K562 (cell line): ENCODE measurements around the gene LRP1B. TPM values are rescaled to one million over a fixed set of nuclear protein-coding genes. Genes with fewer than 3 reads are reported as not detected.

ENCODE experiments used
- C11orf30 ChIP-seq: fragments of 450-650 bp; IDR thresholded peaks from 2 replicates; pipeline ENCODE4 v1.6.1; 2016; ENCODE audit warnings: low read depth, mild to moderate bottlenecking
- CBX1 ChIP-seq: sonication (generic); IDR thresholded peaks from 2 replicates; pipeline ENCODE4 v1.6.1; 2016; ENCODE audit warnings: antibody characterized with exemption, low read depth, mild to moderate bottlenecking
- CEBPB ChIP-seq: fragments of 450-650 bp; IDR thresholded peaks from 2 replicates; pipeline ENCODE4 v1.6.1; 2016; ENCODE audit warnings: missing genetic modification characterization, missing compliant biosample characterization
- ETV1 ChIP-seq: fragments of 450-650 bp; conservative IDR thresholded peaks from 2 replicates; pipeline ENCODE4 v1.6.1; 2016; ENCODE audit warnings: missing genetic modification characterization, control low read depth, low read depth, missing compliant biosample characterization
- FOXA3 ChIP-seq, 2 experiments: fragments of 450-650 bp in 1 of 2; sonication (generic) in 1 of 2; formaldehyde crosslinking; IDR thresholded peaks in 1 of 2; conservative IDR thresholded peaks in 1 of 2; 2 replicates each; pipeline versions ENCODE4 v1.4.0 to v1.8.0; 2020 to 2022; ENCODE audit warnings: mild to moderate bottlenecking in 2 of 2, missing genetic modification reagents in 1 of 2
- GTF2E2 ChIP-seq: fragments of 200-800 bp; sonication (Bioruptor generic); IDR thresholded peaks from 2 replicates; pipeline ENCODE4 v1.6.1; 2016; ENCODE audit warnings: missing genetic modification characterization, missing compliant biosample characterization
- HDAC6 ChIP-seq: IDR thresholded peaks from 2 replicates; pipeline ENCODE4 v1.6.1; 2012; ENCODE audit warnings: low read depth, mild to moderate bottlenecking, control low read depth, inconsistent platforms, low read length, moderate library complexity
- KLF16 ChIP-seq: IDR thresholded peaks from 2 replicates; pipeline ENCODE4 v1.6.1; 2016; ENCODE audit warnings: antibody characterized with exemption
- MTA3 ChIP-seq: fragments of 450-650 bp; formaldehyde crosslinking; IDR thresholded peaks from 2 replicates; pipeline ENCODE4 v1.6.1; 2017; ENCODE audit warnings: mild to moderate bottlenecking, borderline replicate concordance
- SETDB1 ChIP-seq: IDR thresholded peaks from one replicate; pipeline ENCODE4 v1.6.1; 2012; ENCODE audit warnings: low read length, control low read depth, inconsistent platforms
- SMARCB1 ChIP-seq: IDR thresholded peaks from 2 replicates; pipeline ENCODE4 v1.6.1; 2011; ENCODE audit warnings: improper control_type of control experiment, low read depth; ENCODE audit not compliant: insufficient read length
- ZBTB40 ChIP-seq, 2 experiments: fragments of 450-650 bp in 1 of 2; sonication (generic) in 1 of 2; formaldehyde crosslinking in 1 of 2; IDR thresholded peaks; 2 replicates each; pipeline versions ENCODE4 v1.7.1 to v1.9.0; 2016 to 2022; ENCODE audit warnings: inconsistent platforms in 1 of 2, mild to moderate bottlenecking in 1 of 2, missing genetic modification reagents in 1 of 2
- ZNF12 ChIP-seq: sonication (generic); formaldehyde crosslinking; IDR thresholded peaks from 2 replicates; pipeline ENCODE4 v1.4.0; 2020; ENCODE audit warnings: mild to moderate bottlenecking, missing genetic modification reagents
- ZNF175 ChIP-seq: fragments of 200-800 bp; sonication (Bioruptor generic); IDR thresholded peaks from 2 replicates; pipeline ENCODE4 v1.6.1; 2016; ENCODE audit warnings: low read depth, mild to moderate bottlenecking, missing genetic modification characterization, missing compliant biosample characterization
- ZNF436 ChIP-seq: fragments of 250-450, 450-650 bp; sonication (Bioruptor Pico); formaldehyde crosslinking; IDR thresholded peaks from 2 replicates; pipeline ENCODE4 v1.7.0; 2020; ENCODE audit warnings: mild to moderate bottlenecking
- ZNF668 ChIP-seq: fragments of 250-450 bp; sonication (Bioruptor Pico); IDR thresholded peaks from 2 replicates; pipeline ENCODE4 v1.8.0; 2022; ENCODE audit warnings: mild to moderate bottlenecking, inconsistent platforms
- polyA plus RNA-seq, 8 experiments: library from polyadenylated mRNA; depleted of rRNA in 4 of 8; stranded (reverse) in 5 of 8; unstranded in 3 of 8; fragments of >200 nt; fragmentation: Nextera tagmentation in 2 of 8; fragmentation: Illumina TruSeq in 1 of 8; extraction: Ambion mirVana in 2 of 8; extraction: Trizol in 1 of 8; gene quantifications; 2 replicates each; pipeline versions ENCODE4 v1.2.1 to v1.2.3, GENCODE V29; 2011 to 2014; ENCODE audit warnings: inconsistent platforms in 1 of 8, missing spikeins in 1 of 8
- total RNA-seq, 7 experiments: library from RNA; depleted of rRNA in 6 of 7; stranded (reverse); fragments of >200 nt in 6 of 7; fragmentation: Illumina TruSeq in 2 of 7; extraction: Trizol in 2 of 7; gene quantifications; 2 replicates each; pipeline versions ENCODE4 v1.2.1 to v1.2.3, GENCODE V29; 2011 to 2021; ENCODE audit warnings: low replicate concordance in 1 of 7
- TF ChIP-seq, protein P1 (sequence below), 2 experiments: fragments of 450-650 bp in 1 of 2; sonication (generic) in 1 of 2; formaldehyde crosslinking; conservative IDR thresholded peaks; 2 replicates each; pipeline versions ENCODE4 v1.4.0 to v1.8.1; 2020 to 2022; ENCODE audit warnings: mild to moderate bottlenecking in 1 of 2, missing genetic modification reagents in 1 of 2
- TF ChIP-seq, protein P2 (sequence below): sonication (generic); formaldehyde crosslinking; IDR thresholded peaks from 2 replicates; pipeline ENCODE4 v1.8.0; 2022; ENCODE audit warnings: missing genetic modification reagents, mild to moderate bottlenecking, borderline replicate concordance

The LRP1B gene
- total and polyA plus RNA-seq, 9 of the 15 experiments (the other 6 are each of a cell fraction or from before 2014, with no cell fraction given): not detected

DNA sequence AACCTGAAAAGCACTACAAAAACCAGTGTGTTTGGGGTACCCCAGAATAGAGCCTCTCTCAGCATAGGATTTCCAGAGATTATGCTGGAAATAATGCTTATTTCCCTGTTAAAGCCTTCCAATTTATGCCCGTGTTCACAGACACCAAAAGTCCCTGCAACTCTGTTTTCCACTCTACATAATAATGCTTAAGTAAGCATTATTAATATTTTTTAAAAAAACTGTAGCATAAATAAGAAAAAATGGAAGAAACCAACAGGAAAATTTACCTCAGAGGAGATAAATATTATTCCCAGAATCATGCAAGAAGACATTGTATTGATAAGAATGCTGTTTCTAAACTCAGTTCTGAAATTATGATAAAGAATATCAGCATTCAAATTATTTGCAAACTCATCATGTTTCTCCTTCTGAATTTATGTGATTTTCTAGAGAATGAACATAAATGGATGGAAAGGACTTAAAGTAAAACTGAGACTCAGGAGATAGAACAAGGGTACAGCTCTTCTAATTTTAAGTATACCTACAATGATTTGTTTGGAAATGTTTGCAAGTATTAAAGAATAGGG lies 241.7 kb downstream of the LRP1B start (continued):
- no peak for TF ChIP-seq KLF16
- no peak for TF ChIP-seq CEBPB (tag)
- TF ChIP-seq, protein P1, sequence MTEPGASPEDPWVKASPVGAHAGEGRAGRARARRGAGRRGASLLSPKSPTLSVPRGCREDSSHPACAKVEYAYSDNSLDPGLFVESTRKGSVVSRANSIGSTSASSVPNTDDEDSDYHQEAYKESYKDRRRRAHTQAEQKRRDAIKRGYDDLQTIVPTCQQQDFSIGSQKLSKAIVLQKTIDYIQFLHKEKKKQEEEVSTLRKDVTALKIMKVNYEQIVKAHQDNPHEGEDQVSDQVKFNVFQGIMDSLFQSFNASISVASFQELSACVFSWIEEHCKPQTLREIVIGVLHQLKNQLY (CRISPR knock-in tag; conservative IDR thresholded peaks at IDR 0.05): no peak
- no peak for TF ChIP-seq ZNF175
- TF ChIP-seq ETV1 (tag): no peak
- TF ChIP-seq MTA3: no peak
- TF ChIP-seq CBX1: no peak
- TF ChIP-seq SETDB1: no peak
- no peak for TF ChIP-seq GTF2E2
- no peak for TF ChIP-seq ZBTB40 (IDR thresholded peaks at IDR 0.05)
- no peak for TF ChIP-seq ZBTB40 (CRISPR knock-in tag; IDR thresholded peaks at IDR 0.05)
- no peak for TF ChIP-seq ZNF12 (CRISPR knock-in tag)
- no peak for TF ChIP-seq HDAC6
- no peak for TF ChIP-seq ZNF668
- TF ChIP-seq SMARCB1: no peak
- no peak for TF ChIP-seq ZNF436
- TF ChIP-seq, protein P2, sequence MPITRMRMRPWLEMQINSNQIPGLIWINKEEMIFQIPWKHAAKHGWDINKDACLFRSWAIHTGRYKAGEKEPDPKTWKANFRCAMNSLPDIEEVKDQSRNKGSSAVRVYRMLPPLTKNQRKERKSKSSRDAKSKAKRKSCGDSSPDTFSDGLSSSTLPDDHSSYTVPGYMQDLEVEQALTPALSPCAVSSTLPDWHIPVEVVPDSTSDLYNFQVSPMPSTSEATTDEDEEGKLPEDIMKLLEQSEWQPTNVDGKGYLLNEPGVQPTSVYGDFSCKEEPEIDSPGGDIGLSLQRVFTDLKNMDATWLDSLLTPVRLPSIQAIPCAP: no peak
- TF ChIP-seq C11orf30: 0 out of 2 replicates have a peak, but pooled peaks have one; percentile 22
- no peak for TF ChIP-seq FOXA3 (CRISPR knock-in tag; conservative IDR thresholded peaks at IDR 0.05 in 1 of 2, IDR thresholded peaks at IDR 0.05 in 1 of 2)
